ENCODE data around the gene PDE5A.

- no peak for TF ChIP-seq EZH2 (IDR thresholded peaks at IDR 0.05; ENCODE audit: low read length)
- TF ChIP-seq CTCF (optimal IDR thresholded peaks at IDR 0.05 in 1 of 3, IDR thresholded peaks at IDR 0.05 in 1 of 3, conservative IDR thresholded peaks at IDR 0.05 in 1 of 3; ENCODE audit: extremely low read depth in 1 of 3, insufficient read depth in 2 of 3, low read length in 3 of 3), result no peak
Observed at GRCh38 chr4:119570401-119570800, 58.2 kb downstream of the PDE5A start.

Data from keratinocyte (primary cell).